Measurements from ENCODE around the gene SLC2A14.
"Not testable (repeated sequence)": the region's sequence is repeated elsewhere in the genome, so short reads cannot be mapped to it uniquely, and the experiment has no call there.

GRCh38 chr12:7843583-7843982 is 29.1 kb downstream of the SLC2A14 start:
- not testable (repeated sequence) for TF ChIP-seq CTCF (IDR thresholded peaks at IDR 0.05); ZFX (IDR thresholded peaks at IDR 0.05; ENCODE audit: borderline replicate concordance)

Measured in 22Rv1 (cell line).